Uterus (tissue), 2 donors: ENCODE measurements around the gene INTS4.
"Not testable (repeated sequence)": the region's sequence is repeated elsewhere in the genome, so short reads cannot be mapped to it uniquely, and the experiment has no call there.

Experiments used
- CTCF ChIP-seq, 4 experiments: fragments of 200-600 bp in 2 of 4; fragments of 450-650 bp in 2 of 4; sonication (generic) in 2 of 4; IDR thresholded peaks; one replicate each; pipeline ENCODE4 v1.5.1; 2016 to 2019; ENCODE audit warnings: antibody characterized with exemption in 4 of 4, mild to moderate bottlenecking in 2 of 4, moderate library complexity in 1 of 4
- POLR2A ChIP-seq, 2 donors: fragments of 450-650 bp; IDR thresholded peaks; one replicate each; pipeline ENCODE4 v1.6.1; 2016; ENCODE audit warnings: antibody characterized with exemption in 2 of 2, mild to moderate bottlenecking in 1 of 2, moderate library complexity in 1 of 2

GRCh38 chr11:77891703-77892102 lies 102.8 kb downstream of the INTS4 start:
- TF ChIP-seq CTCF, POLR2A (IDR thresholded peaks at IDR 0.05): not testable (repeated sequence)
